GM23248 (cell line): ENCODE results near the gene FLII.

Source experiments
- EZH2 ChIP-seq: fragments of 200-600 bp; sonication (generic); IDR thresholded peaks from 2 replicates; pipeline ENCODE4 v1.6.1; 2018; ENCODE audit warnings: antibody characterized with exemption, mild to moderate bottlenecking; ENCODE audit not compliant: insufficient read depth, poor library complexity, severe bottlenecking
- EZH2phosphoT487 ChIP-seq: fragments of 200-600 bp; sonication (generic); IDR thresholded peaks from 2 replicates; pipeline ENCODE4 v1.6.1; 2018; ENCODE audit warnings: antibody characterized with exemption, moderate library complexity, mild to moderate bottlenecking, low read depth; ENCODE audit not compliant: insufficient read depth

DNA sequence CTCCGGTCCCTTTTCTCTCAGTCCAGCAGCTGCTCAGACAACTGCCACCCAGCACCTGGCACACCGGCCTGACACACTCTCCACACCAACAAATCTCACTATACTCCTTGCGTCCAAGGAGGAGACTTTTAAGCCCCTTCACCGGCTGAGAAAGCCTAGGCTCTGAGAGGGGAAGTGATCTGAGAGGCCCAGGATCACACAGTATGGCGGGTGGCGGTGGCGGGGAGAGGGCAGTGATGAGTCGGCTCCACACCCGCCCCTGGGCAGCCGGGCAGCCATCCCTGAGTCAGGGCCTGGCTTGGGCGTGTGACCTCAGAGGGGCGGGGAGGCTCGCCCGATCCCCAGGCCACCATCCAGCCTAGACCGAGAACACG lies 569 bp downstream of the FLII start:
- no peak for TF ChIP-seq EZH2
- TF ChIP-seq EZH2phosphoT487, result no peak
